Effector memory CD8-positive, alpha-beta T cell (primary cell): ENCODE data around the gene SLC2A5.

Experiments used
- ATAC-seq: fragments of 150-1000 bp; cut with Tn5 transposase; replicated peaks from 2 replicates; pipeline ENCODE4 v1.10.0; 2021; ENCODE audit warnings: mild to moderate bottlenecking, moderate library complexity
- DNase-seq, 3 experiments: peaks; one replicate each; pipeline ENCODE4 v3.0.0; 2021
- H3K27ac Mint-ChIP-seq, 2 donors: one replicate each; pipeline ENCODE4 v1.8.0; 2022; ENCODE audit warnings: mild to moderate bottlenecking in 2 of 2, mixed read lengths in 2 of 2, moderate library complexity in 2 of 2
- H3K27me3 Mint-ChIP-seq, 2 donors: one replicate each; pipeline ENCODE4 v1.8.0; 2022; ENCODE audit warnings: mixed read lengths in 2 of 2
- H3K36me3 Mint-ChIP-seq: one replicate; pipeline ENCODE4 v1.8.0; 2022; ENCODE audit warnings: mild to moderate bottlenecking, moderate library complexity, mixed read lengths; ENCODE audit not compliant: insufficient read depth
- H3K4me1 Mint-ChIP-seq, 2 donors: one replicate each; pipeline ENCODE4 v1.8.0; 2022; ENCODE audit warnings: low read depth in 2 of 2, mixed read lengths in 2 of 2
- H3K4me3 Mint-ChIP-seq, 2 donors: one replicate each; pipeline ENCODE4 v1.8.0; 2022; ENCODE audit warnings: mild to moderate bottlenecking in 2 of 2, mixed read lengths in 2 of 2, moderate library complexity in 2 of 2
- H3K9me3 Mint-ChIP-seq, 2 donors: one replicate each; pipeline ENCODE4 v1.8.0; 2022; ENCODE audit warnings: mixed read lengths in 2 of 2

Gene SLC2A5

GRCh38 chr1:9062846-9063245, 6.6 kb downstream of the SLC2A5 start:
- no peak overlapping the region for H3K27ac Mint-ChIP-seq
- H3K9me3 Mint-ChIP-seq: no peaks in the 10 kb centered on the region
- no peak overlapping the region for H3K4me3 Mint-ChIP-seq
- no peak for DNase-seq
- H3K27me3 Mint-ChIP-seq: peaks cover 14 to 22% of the 10 kb centered on the region in 2 donors
- H3K36me3 Mint-ChIP-seq: no peaks in the 10 kb centered on the region
- ATAC-seq: no peak
- H3K4me1 Mint-ChIP-seq: no peaks in the 10 kb centered on the region

GRCh38 chr1:9062021-9062471, 7.4 kb downstream of the SLC2A5 start:
- H3K9me3 Mint-ChIP-seq: no peaks in the 10 kb centered on the region
- no peak for DNase-seq
- peaks cover 14% of the 10 kb centered on the region in 2 donors for H3K27me3 Mint-ChIP-seq
- no peak for ATAC-seq
- no peak overlapping the region for H3K27ac Mint-ChIP-seq
- no peaks in the 10 kb centered on the region for H3K36me3 Mint-ChIP-seq
- no peak overlapping the region for H3K4me3 Mint-ChIP-seq
- H3K4me1 Mint-ChIP-seq: no peaks in the 10 kb centered on the region

- H3K4me1 Mint-ChIP-seq: no peaks in the 10 kb centered on the region
- no peak for DNase-seq
- ATAC-seq: no peak
- peaks cover 10 to 14% of the 10 kb centered on the region in 2 donors for H3K27me3 Mint-ChIP-seq
- no peak overlapping the region for H3K27ac Mint-ChIP-seq
- H3K4me3 Mint-ChIP-seq: no peak overlapping the region
- H3K36me3 Mint-ChIP-seq: no peaks in the 10 kb centered on the region
- no peaks in the 10 kb centered on the region for H3K9me3 Mint-ChIP-seq
Observed at GRCh38 chr1:9061252-9061960, 8.0 kb downstream of the SLC2A5 start.

- DNase-seq (no peak), ATAC-seq (no peak)
- Mint-ChIP-seq H3K4me3 (no peak overlapping the region), H3K36me3 (no peaks in the 10 kb centered on the region), H3K27me3 (peaks cover 5 to 14% of the 10 kb centered on the region in 2 donors), H3K4me1 (no peaks in the 10 kb centered on the region), H3K27ac (no peak overlapping the region), H3K9me3 (no peaks in the 10 kb centered on the region)
Observed at GRCh38 chr1:9059891-9060744, 9.3 kb downstream of the SLC2A5 start.

GRCh38 chr1:9058465-9058864, 11.0 kb downstream of the SLC2A5 start:
- Mint-ChIP-seq H3K4me3 (no peak overlapping the region), H3K9me3 (no peaks in the 10 kb centered on the region), H3K27me3 (peaks cover 0 to 6% of the 10 kb centered on the region in 2 donors), H3K36me3 (no peaks in the 10 kb centered on the region), H3K4me1 (no peaks in the 10 kb centered on the region), H3K27ac (no peak overlapping the region)
- ATAC-seq: no peak
- DNase-seq: no peak

- H3K27ac Mint-ChIP-seq: no peak overlapping the region
- H3K36me3 Mint-ChIP-seq: no peaks in the 10 kb centered on the region
- H3K9me3 Mint-ChIP-seq: no peaks in the 10 kb centered on the region
- H3K27me3 Mint-ChIP-seq: peaks cover 0 to 6% of the 10 kb centered on the region in 2 donors
- no peak for ATAC-seq
- no peaks in the 10 kb centered on the region for H3K4me1 Mint-ChIP-seq
- H3K4me3 Mint-ChIP-seq: no peak overlapping the region
- no peak for DNase-seq
Observed at GRCh38 chr1:9057851-9058250, 11.6 kb downstream of the SLC2A5 start.

GRCh38 chr1:9052272-9053049, 17.0 kb downstream of the SLC2A5 start:
- H3K27ac Mint-ChIP-seq: no peak overlapping the region
- H3K4me1 Mint-ChIP-seq: no peaks in the 10 kb centered on the region
- peaks cover 10 to 12% of the 10 kb centered on the region in 2 donors for H3K27me3 Mint-ChIP-seq
- ATAC-seq: no peak
- H3K4me3 Mint-ChIP-seq: no peak overlapping the region
- DNase-seq: no peak
- H3K9me3 Mint-ChIP-seq: no peaks in the 10 kb centered on the region
- no peaks in the 10 kb centered on the region for H3K36me3 Mint-ChIP-seq

GRCh38 chr1:9051379-9051778, 18.1 kb downstream of the SLC2A5 start:
- no peaks in the 10 kb centered on the region for H3K9me3 Mint-ChIP-seq

GRCh38 chr1:9050803-9051202, 18.6 kb downstream of the SLC2A5 start:
- Mint-ChIP-seq H3K9me3 (no peaks in the 10 kb centered on the region), H3K27me3 (peaks cover 16 to 28% of the 10 kb centered on the region in 2 donors), H3K4me1 (no peaks in the 10 kb centered on the region), H3K4me3 (no peak overlapping the region), H3K36me3 (no peaks in the 10 kb centered on the region), H3K27ac (no peak overlapping the region)
- ATAC-seq (no peak), DNase-seq (no peak)

More at GRCh38 chr1:9051379-9051778, 18.1 kb downstream of the SLC2A5 start:
- ATAC-seq (no peak), DNase-seq (no peak)
- H3K27ac Mint-ChIP-seq: no peak overlapping the region
- no peaks in the 10 kb centered on the region for H3K4me1 Mint-ChIP-seq
- no peak overlapping the region for H3K4me3 Mint-ChIP-seq
- peaks cover 16 to 23% of the 10 kb centered on the region in 2 donors for H3K27me3 Mint-ChIP-seq
- no peaks in the 10 kb centered on the region for H3K36me3 Mint-ChIP-seq

GRCh38 chr1:9048551-9048950, 20.9 kb downstream of the SLC2A5 start:
- Mint-ChIP-seq H3K27ac (no peak overlapping the region), H3K9me3 (no peaks in the 10 kb centered on the region), H3K27me3 (peaks cover 25 to 39% of the 10 kb centered on the region in 2 donors), H3K36me3 (no peaks in the 10 kb centered on the region), H3K4me1 (no peaks in the 10 kb centered on the region), H3K4me3 (no peak overlapping the region)
- no peak for DNase-seq
- no peak for ATAC-seq

- DNase-seq: no peak
- H3K36me3 Mint-ChIP-seq: peaks cover 3% of the 10 kb centered on the region
Observed at GRCh38 chr1:9047019-9047418, 22.4 kb downstream of the SLC2A5 start.

GRCh38 chr1:9045861-9046510, 23.4 kb downstream of the SLC2A5 start:
- H3K4me1 Mint-ChIP-seq: no peaks in the 10 kb centered on the region
- H3K9me3 Mint-ChIP-seq: no peaks in the 10 kb centered on the region
- no peak overlapping the region for H3K27ac Mint-ChIP-seq
- H3K4me3 Mint-ChIP-seq: no peak overlapping the region
- peaks cover 3% of the 10 kb centered on the region for H3K36me3 Mint-ChIP-seq
- no peak for DNase-seq
- ATAC-seq: no peak
- peaks cover 25 to 39% of the 10 kb centered on the region in 2 donors for H3K27me3 Mint-ChIP-seq

More at GRCh38 chr1:9047019-9047418, 22.4 kb downstream of the SLC2A5 start:
- Mint-ChIP-seq H3K4me3 (no peak overlapping the region), H3K4me1 (no peaks in the 10 kb centered on the region), H3K27me3 (peaks cover 25 to 39% of the 10 kb centered on the region in 2 donors), H3K27ac (no peak overlapping the region), H3K9me3 (no peaks in the 10 kb centered on the region)
- ATAC-seq: no peak

GRCh38 chr1:9044236-9044635, 25.2 kb downstream of the SLC2A5 start:
- Mint-ChIP-seq H3K27me3 (peaks cover 24 to 35% of the 10 kb centered on the region in 2 donors), H3K36me3 (peaks cover 3% of the 10 kb centered on the region), H3K4me1 (no peaks in the 10 kb centered on the region), H3K27ac (no peak overlapping the region), H3K9me3 (no peaks in the 10 kb centered on the region), H3K4me3 (no peak overlapping the region)
- DNase-seq (no peak), ATAC-seq (no peak)
